HCT116 (cell line): ENCODE measurements around the gene SEC61A2. TPM values are rescaled to one million over a fixed set of nuclear protein-coding genes. Genes with fewer than 3 reads are reported as not detected.

Experiments used
- ATAC-seq: fragments of 200-7000 bp; cut with Tn5 transposase; 2 replicates; pipeline ENCODE4 v1.9.1; 2020; ENCODE audit warnings: mild to moderate bottlenecking, moderate library complexity
- BruUV-seq: library from RNA; stranded (reverse); fragments of 400-500 nt; replicated peaks from 2 replicates; lab custom pipeline; 2021; lab: Mats Ljungman, UMichigan
- CTCF ChIA-PET: fragments of 300-600 bp; sonication (Branson Sonifier 250); formaldehyde crosslinking; loops from one replicate; lab custom pipeline; 2021; ENCODE audit warnings: antibody characterized with exemption; lab: Charles Lee
- POLR2A ChIA-PET: fragments of 300-600, 350-600 bp; sonication (Branson Sonifier 250); formaldehyde crosslinking; loops from one replicate; lab custom pipeline; 2021; ENCODE audit warnings: antibody characterized with exemption; lab: Charles Lee
- RAD21 ChIA-PET, 2 experiments: fragments of 300-600 bp; sonication (Branson Sonifier 250); formaldehyde crosslinking; loops; one replicate each; lab custom pipeline; 2023; ENCODE audit warnings: low total read pairs in 2 of 2; ENCODE audit not compliant: uncharacterized antibody in 2 of 2, unreplicated experiment in 2 of 2, low non-redundant PET in 1 of 2; lab: Charles Lee
- DNase-seq: peaks from one replicate; pipeline ENCODE4 v3.0.0-alpha.2; 2010; ENCODE audit warnings: low read depth, low spot score
- H2AFZ ChIP-seq: fragments of 200-600 bp; shearing (Covaris generic), sonication (generic); 2 replicates; pipeline ENCODE4 v1.6.1; 2017; ENCODE audit warnings: low read depth, mixed run types, mixed read lengths, antibody characterized with exemption, low read length; ENCODE audit not compliant: poor library complexity, severe bottlenecking
- H3K27ac ChIP-seq: 2 replicates; pipeline ENCODE4 v1.5.1; 2012; ENCODE audit warnings: low read depth, low read length
- H3K27me3 ChIP-seq: fragments of 200-600 bp; sonication (generic); 2 replicates; pipeline ENCODE4 v1.6.1; 2016; ENCODE audit warnings: mixed run types, low read length, mixed read lengths; ENCODE audit not compliant: insufficient read depth
- H3K36me3 ChIP-seq, 2 experiments: fragments of 200-500 bp in 1 of 2; fragments of 200-600 bp in 1 of 2; sonication (Bioruptor generic) in 1 of 2; sonication (generic) in 1 of 2; 2 replicates each; pipeline versions ENCODE4 v1.5.1 to v1.6.1; 2014 to 2016; ENCODE audit warnings: low read length in 2 of 2, inconsistent platforms in 1 of 2, mixed read lengths in 1 of 2, mixed run types in 1 of 2; ENCODE audit not compliant: insufficient read depth in 2 of 2, control insufficient read depth in 1 of 2
- H3K4me1 ChIP-seq, 2 experiments: fragments of 200-600 bp in 1 of 2; sonication (generic) in 1 of 2; 2 replicates each; pipeline versions ENCODE4 v1.5.1 to v1.6.1; 2012 to 2017; ENCODE audit warnings: low read length in 2 of 2, inconsistent platforms in 1 of 2, mild to moderate bottlenecking in 1 of 2, mixed read lengths in 1 of 2, mixed run types in 1 of 2, moderate library complexity in 1 of 2; ENCODE audit not compliant: insufficient read depth in 2 of 2, control insufficient read depth in 1 of 2
- H3K4me2 ChIP-seq: fragments of 200-600 bp; sonication (generic); 2 replicates; pipeline ENCODE4 v1.6.1; 2017; ENCODE audit warnings: mixed run types, low read length, mixed read lengths
- H3K4me3 ChIP-seq, 2 experiments: fragments of 200-600 bp in 1 of 2; sonication (generic) in 1 of 2; replicated peaks in 1 of 2; 2 replicates each; pipeline ENCODE4 v1.5.1; 2011 to 2016; ENCODE audit warnings: low read length in 2 of 2, control low read depth in 1 of 2, low read depth in 1 of 2, mild to moderate bottlenecking in 1 of 2, mixed read lengths in 1 of 2, mixed run types in 1 of 2
- H3K79me2 ChIP-seq: fragments of 200-600 bp; sonication (generic); 2 replicates; pipeline ENCODE4 v1.6.1; 2017; ENCODE audit warnings: mild to moderate bottlenecking, mixed run types, low read length, moderate library complexity, mixed read lengths; ENCODE audit not compliant: insufficient read depth
- H3K9ac ChIP-seq: fragments of 200-600 bp; sonication (generic); 2 replicates; pipeline ENCODE4 v1.6.1; 2016; ENCODE audit warnings: low read length, mixed read lengths
- H3K9me2 ChIP-seq: fragments of 200-600 bp; sonication (generic), shearing (Covaris generic); 2 replicates; pipeline ENCODE4 v1.6.1; 2017; ENCODE audit warnings: mixed run types, mild to moderate bottlenecking, moderate library complexity; ENCODE audit not compliant: insufficient read depth
- H3K9me3 ChIP-seq, 2 experiments: fragments of 200-500 bp in 1 of 2; fragments of 200-600 bp in 1 of 2; sonication (Bioruptor generic) in 1 of 2; sonication (generic) in 1 of 2; 2 replicates each; pipeline ENCODE4 v1.6.1; 2014 to 2017; ENCODE audit warnings: low read length in 2 of 2, mixed read lengths in 2 of 2, inconsistent platforms in 1 of 2, low read depth in 1 of 2, mild to moderate bottlenecking in 1 of 2, mixed run types in 1 of 2, moderate library complexity in 1 of 2; ENCODE audit not compliant: control insufficient read depth in 1 of 2, insufficient read depth in 1 of 2
- H4K20me1 ChIP-seq: fragments of 200-600 bp; sonication (generic), shearing (Covaris generic); 2 replicates; pipeline ENCODE4 v1.6.1; 2017; ENCODE audit warnings: mixed run types, mild to moderate bottlenecking, moderate library complexity; ENCODE audit not compliant: insufficient read depth
- ATF3 ChIP-seq: IDR thresholded peaks from 2 replicates; pipeline ENCODE4 v1.6.1; 2012
- CBX3 ChIP-seq: IDR thresholded peaks from 2 replicates; pipeline ENCODE4 v1.6.1; 2012; ENCODE audit warnings: low read depth
- CEBPB ChIP-seq: IDR thresholded peaks from 2 replicates; pipeline ENCODE4 v1.6.1; 2012; ENCODE audit warnings: low read depth
- CTCF ChIP-seq, 3 experiments: fragments of 200-600 bp in 1 of 3; sonication (generic) in 1 of 3; IDR thresholded peaks in 2 of 3; conservative IDR thresholded peaks in 1 of 3; 2 replicates each; pipeline ENCODE4 v1.5.1; 2012 to 2017; ENCODE audit warnings: low read depth in 2 of 3, low read length in 2 of 3, antibody characterized with exemption in 1 of 3, borderline replicate concordance in 1 of 3, control low read depth in 1 of 3, mild to moderate bottlenecking in 1 of 3, mixed read lengths in 1 of 3, mixed run types in 1 of 3, moderate library complexity in 1 of 3; ENCODE audit not compliant: insufficient read depth in 1 of 3
- EGR1 ChIP-seq: IDR thresholded peaks from 2 replicates; pipeline ENCODE4 v1.6.1; 2012; ENCODE audit warnings: low read depth
- ELF1 ChIP-seq: IDR thresholded peaks from 2 replicates; pipeline ENCODE4 v1.6.1; 2012; ENCODE audit warnings: low read depth, borderline replicate concordance
- FOSL1 ChIP-seq: IDR thresholded peaks from 2 replicates; pipeline ENCODE4 v1.6.1; 2012; ENCODE audit warnings: low read depth
- JUND ChIP-seq: IDR thresholded peaks from 2 replicates; pipeline ENCODE4 v1.6.1; 2012
- POLR2AphosphoS5 ChIP-seq: IDR thresholded peaks from 2 replicates; pipeline ENCODE4 v1.6.1; 2011; ENCODE audit warnings: mild to moderate bottlenecking, low read depth, low read length, moderate library complexity
- RAD21 ChIP-seq: IDR thresholded peaks from 2 replicates; pipeline ENCODE4 v1.6.1; 2012; ENCODE audit warnings: low read depth, mild to moderate bottlenecking
- SIN3A ChIP-seq: IDR thresholded peaks from 2 replicates; pipeline ENCODE4 v1.6.1; 2012; ENCODE audit warnings: low read depth
- SP1 ChIP-seq: IDR thresholded peaks from 2 replicates; pipeline ENCODE4 v1.6.1; 2012; ENCODE audit warnings: low read depth
- SRF ChIP-seq: IDR thresholded peaks from 2 replicates; pipeline ENCODE4 v1.6.1; 2012; ENCODE audit warnings: low read depth
- YY1 ChIP-seq: IDR thresholded peaks from 2 replicates; pipeline ENCODE4 v1.6.1; 2011; ENCODE audit warnings: low read length, low read depth, moderate library complexity, mild to moderate bottlenecking; ENCODE audit not compliant: insufficient replicate concordance; ENCODE audit errors: extremely low read depth
- ZFX ChIP-seq: fragments of 450-650 bp; IDR thresholded peaks from 2 replicates; pipeline ENCODE4 v1.6.1; 2017
- ZNF274 ChIP-seq: fragments of 200-500 bp; sonication (Bioruptor generic); IDR thresholded peaks from 2 replicates; pipeline ENCODE4 v1.6.1; 2014; ENCODE audit warnings: mild to moderate bottlenecking, low read depth, low read length, inconsistent platforms
- intact Hi-C: fragments of 100-400 bp; cut with micrococcal nuclease; formaldehyde crosslinking; loops from 2 replicates; pipeline ENCODE4 v1.10.0; 2022
- total RNA-seq: library from RNA; stranded (reverse); gene quantifications from one replicate; pipeline ENCODE4 v1.2.1, GENCODE V29; 2021; ENCODE audit not compliant: unreplicated experiment
- TF ChIP-seq, protein P1 (sequence below): IDR thresholded peaks from 2 replicates; pipeline ENCODE4 v1.6.1; 2012
- TF ChIP-seq, protein P2 (sequence below): IDR thresholded peaks from 2 replicates; pipeline ENCODE4 v1.6.1; 2012; ENCODE audit warnings: low read depth

Gene SEC61A2
- total RNA-seq, 1 experiment from 2014 or later, result 10.0 TPM

- Histone ChIP-seq H3K36me3 (peaks cover 54 to 56% of the 10 kb centered on the region in 2 experiments; a peak in 3 of 4 replicates), H3K27me3 (no peaks in the 10 kb centered on the region), H4K20me1 (0 out of 2 replicates have a peak, but pooled peaks cover 4% of the 10 kb centered on the region), H3K4me1 (no peaks in the 10 kb centered on the region; a peak in 1 of 4 replicates), H3K9me2 (no peaks in the 10 kb centered on the region), H3K27ac (no peak overlapping the region), H3K4me3 (no peak overlapping the region), H3K9me3 (no peaks in the 10 kb centered on the region), H3K9ac (no peak overlapping the region), H2AFZ (no peak overlapping the region), H3K79me2 (peaks cover 82% of the 10 kb centered on the region), H3K4me2 (no peak overlapping the region)
- ChIA-PET RAD21 (interaction anchor here in 1 of 2 experiments (1.0 kb wide), 1 partner anchor 495 kb away, joined by 3 read pairs; no protein-coding TSS in a partner anchor), POLR2A (interaction anchor here (1.1 kb wide), 1 partner anchor 493 kb away, joined by 3 read pairs; no protein-coding TSS in a partner anchor), CTCF (interaction anchor here (0.8 to 2.5 kb wide), 5 partner anchors 13 to 687 kb away, joined by 3 to 16 read pairs (median 3); no protein-coding TSS in a partner anchor)
- no peak for DNase-seq
- no TSS peak for BruUV-seq
- TF ChIP-seq ATF3 (no peak), EGR1 (no peak), ELF1 (no peak), JUND (no peak), CEBPB (no peak), ZNF274 (no peak), RAD21 (peak; percentile 54), POLR2AphosphoS5 (no peak), SRF (no peak), CBX3 (no peak), ZFX (no peak), FOSL1 (no peak), CTCF (IDR thresholded peaks at IDR 0.05 in 2 of 3, conservative IDR thresholded peaks at IDR 0.05 in 1 of 3; ENCODE audit: borderline replicate concordance in 1 of 3, insufficient read depth in 1 of 3, low read depth in 2 of 3, low read length in 2 of 3) (peak; percentile 48 to 83 (median 64); a peak in 5 of 6 replicates), SP1 (no peak), YY1 (no peak), SIN3A (no peak)
- TF ChIP-seq, protein P1, sequence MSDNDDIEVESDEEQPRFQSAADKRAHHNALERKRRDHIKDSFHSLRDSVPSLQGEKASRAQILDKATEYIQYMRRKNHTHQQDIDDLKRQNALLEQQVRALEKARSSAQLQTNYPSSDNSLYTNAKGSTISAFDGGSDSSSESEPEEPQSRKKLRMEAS, result no peak
- TF ChIP-seq, protein P2, sequence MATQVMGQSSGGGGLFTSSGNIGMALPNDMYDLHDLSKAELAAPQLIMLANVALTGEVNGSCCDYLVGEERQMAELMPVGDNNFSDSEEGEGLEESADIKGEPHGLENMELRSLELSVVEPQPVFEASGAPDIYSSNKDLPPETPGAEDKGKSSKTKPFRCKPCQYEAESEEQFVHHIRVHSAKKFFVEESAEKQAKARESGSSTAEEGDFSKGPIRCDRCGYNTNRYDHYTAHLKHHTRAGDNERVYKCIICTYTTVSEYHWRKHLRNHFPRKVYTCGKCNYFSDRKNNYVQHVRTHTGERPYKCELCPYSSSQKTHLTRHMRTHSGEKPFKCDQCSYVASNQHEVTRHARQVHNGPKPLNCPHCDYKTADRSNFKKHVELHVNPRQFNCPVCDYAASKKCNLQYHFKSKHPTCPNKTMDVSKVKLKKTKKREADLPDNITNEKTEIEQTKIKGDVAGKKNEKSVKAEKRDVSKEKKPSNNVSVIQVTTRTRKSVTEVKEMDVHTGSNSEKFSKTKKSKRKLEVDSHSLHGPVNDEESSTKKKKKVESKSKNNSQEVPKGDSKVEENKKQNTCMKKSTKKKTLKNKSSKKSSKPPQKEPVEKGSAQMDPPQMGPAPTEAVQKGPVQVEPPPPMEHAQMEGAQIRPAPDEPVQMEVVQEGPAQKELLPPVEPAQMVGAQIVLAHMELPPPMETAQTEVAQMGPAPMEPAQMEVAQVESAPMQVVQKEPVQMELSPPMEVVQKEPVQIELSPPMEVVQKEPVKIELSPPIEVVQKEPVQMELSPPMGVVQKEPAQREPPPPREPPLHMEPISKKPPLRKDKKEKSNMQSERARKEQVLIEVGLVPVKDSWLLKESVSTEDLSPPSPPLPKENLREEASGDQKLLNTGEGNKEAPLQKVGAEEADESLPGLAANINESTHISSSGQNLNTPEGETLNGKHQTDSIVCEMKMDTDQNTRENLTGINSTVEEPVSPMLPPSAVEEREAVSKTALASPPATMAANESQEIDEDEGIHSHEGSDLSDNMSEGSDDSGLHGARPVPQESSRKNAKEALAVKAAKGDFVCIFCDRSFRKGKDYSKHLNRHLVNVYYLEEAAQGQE, result no peak
- intact Hi-C loops, result loop anchor here (5.0 kb wide), 1 partner anchor 498 kb away; no protein-coding TSS in a partner anchor
- ATAC-seq, result no peak
Measured at GRCh38 chr10:12214763-12215218, 85.3 kb downstream of the SEC61A2 start.
